ENCODE measurements around the gene TDRD7.

Gene TDRD7

DNA sequence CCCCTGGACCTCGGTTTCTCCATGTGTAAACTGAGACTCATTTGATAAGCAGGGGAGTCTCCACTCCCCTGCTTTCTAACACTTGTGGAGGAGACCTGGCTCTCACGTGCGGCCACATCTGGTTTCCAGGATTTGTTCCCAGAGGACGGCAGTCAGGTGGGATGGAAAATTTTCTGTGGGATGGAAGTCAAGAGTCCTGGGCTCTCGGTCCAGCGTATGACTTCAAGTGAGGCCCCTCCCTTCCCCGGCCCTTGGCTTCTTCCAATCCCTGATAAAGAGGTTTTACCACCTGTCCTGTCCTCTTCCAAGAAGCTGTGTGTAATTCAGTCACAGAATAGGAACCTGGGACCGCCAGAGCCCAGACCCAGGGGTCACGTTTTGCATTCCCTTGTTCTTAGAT lies 124.6 kb downstream of the TDRD7 start:
- DNase-seq (ENCODE audit: insufficient read length) (no peak), FAIRE-seq (no peak)
- TF ChIP-seq POLR2A (IDR thresholded peaks at IDR 0.05; ENCODE audit: low read depth, low read length) (no peak), POLR2AphosphoS5 (IDR thresholded peaks at IDR 0.05; ENCODE audit: low read depth, low read length) (no peak), TAF1 (IDR thresholded peaks at IDR 0.05; ENCODE audit: borderline replicate concordance, low read depth, low read length) (no peak)

DNA sequence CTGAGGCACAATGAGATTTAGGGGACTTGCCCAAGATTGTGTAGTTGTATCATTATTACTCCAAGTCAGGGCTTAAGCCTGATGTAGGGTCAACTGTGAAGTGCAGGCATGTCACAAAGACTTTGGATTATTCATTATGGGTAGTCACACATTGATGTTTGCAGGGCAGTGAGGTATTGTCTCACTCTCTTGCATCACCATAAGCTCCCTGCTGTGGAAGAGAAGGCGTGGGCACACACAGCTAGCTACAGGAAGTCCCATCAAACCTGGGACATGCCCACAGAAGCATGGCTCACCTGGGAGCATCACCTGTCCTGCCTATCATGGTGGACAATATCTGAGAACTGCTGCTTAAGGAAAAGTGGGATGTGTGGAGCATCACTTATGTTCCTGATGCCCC lies 131.7 kb downstream of the TDRD7 start:
- no peak for TF ChIP-seq TAF1 (IDR thresholded peaks at IDR 0.05; ENCODE audit: borderline replicate concordance, low read depth, low read length)
- no peak for TF ChIP-seq POLR2A (IDR thresholded peaks at IDR 0.05; ENCODE audit: low read depth, low read length)
- TF ChIP-seq POLR2AphosphoS5 (IDR thresholded peaks at IDR 0.05; ENCODE audit: low read depth, low read length), result no peak
- FAIRE-seq (no peak), DNase-seq (ENCODE audit: insufficient read length) (no peak)

- no peak for FAIRE-seq
- TF ChIP-seq POLR2A (IDR thresholded peaks at IDR 0.05; ENCODE audit: low read depth, low read length) (no peak), TAF1 (IDR thresholded peaks at IDR 0.05; ENCODE audit: borderline replicate concordance, low read depth, low read length) (no peak), POLR2AphosphoS5 (IDR thresholded peaks at IDR 0.05; ENCODE audit: low read depth, low read length) (no peak)
These were observed 133.6 kb downstream of the TDRD7 start for GRCh38 chr9:97545486-97545885.

More at GRCh38 chr9:97545486-97545885, 133.6 kb downstream of the TDRD7 start:
- no peak for DNase-seq (ENCODE audit: insufficient read length)
